Cardiac muscle cell (in vitro differentiated cells and primary cell): Measurements from ENCODE around the gene STXBP2. TPM values are rescaled to one million over a fixed set of nuclear protein-coding genes. Genes with fewer than 3 reads are reported as not detected.

Experiments used
- DNase-seq, 2 donors: peaks; one replicate each; pipeline versions ENCODE4 v3.0.0 to v3.0.0-alpha.2; 2010 to 2017; ENCODE audit warnings: low read depth in 1 of 2, low spot score in 1 of 2
- H3K27ac ChIP-seq: fragments of 200-600 bp; sonication (generic); 2 replicates; pipeline ENCODE4 v1.5.1; 2016
- H3K27me3 ChIP-seq: fragments of 200-600 bp; sonication (generic); 2 replicates; pipeline ENCODE4 v1.6.0; 2016; ENCODE audit warnings: control low read depth
- H3K36me3 ChIP-seq: fragments of 200-600 bp; sonication (generic); 2 replicates; pipeline ENCODE4 v1.5.1; 2016; ENCODE audit warnings: control low read depth
- H3K4me1 ChIP-seq: fragments of 200-600 bp; sonication (generic); 2 replicates; pipeline ENCODE4 v1.8.1; 2017; ENCODE audit warnings: low read depth, mild to moderate bottlenecking, mixed run types
- H3K4me3 ChIP-seq: fragments of 200-600 bp; sonication (generic); 2 replicates; pipeline ENCODE4 v1.5.1; 2016; ENCODE audit warnings: mild to moderate bottlenecking
- H3K9me3 ChIP-seq: fragments of 200-600 bp; sonication (generic); 2 replicates; pipeline ENCODE4 v1.5.1; 2017; ENCODE audit warnings: low read depth, mild to moderate bottlenecking, control low read depth
- polyA plus RNA-seq: library from polyadenylated mRNA; unstranded; fragments of >200 nt; fragmentation: Nextera tagmentation; extraction: Ambion mirVana; gene quantifications from 2 replicates; pipeline ENCODE4 v1.2.1, GENCODE V29; 2016
- total RNA-seq: library from RNA; depleted of rRNA; stranded (reverse); fragments of >200 nt; gene quantifications from 2 replicates; pipeline ENCODE4 v1.2.3, GENCODE V29; 2016
- TF ChIP-seq, protein P1 (sequence below): IDR thresholded peaks from 2 replicates; pipeline ENCODE4 v1.5.1; 2012; ENCODE audit warnings: low read depth, mild to moderate bottlenecking, low read length

The STXBP2 gene
- total and polyA plus RNA-seq, 2 experiments from 2014 or later, result 32.7 to 33.6 TPM

DNA sequence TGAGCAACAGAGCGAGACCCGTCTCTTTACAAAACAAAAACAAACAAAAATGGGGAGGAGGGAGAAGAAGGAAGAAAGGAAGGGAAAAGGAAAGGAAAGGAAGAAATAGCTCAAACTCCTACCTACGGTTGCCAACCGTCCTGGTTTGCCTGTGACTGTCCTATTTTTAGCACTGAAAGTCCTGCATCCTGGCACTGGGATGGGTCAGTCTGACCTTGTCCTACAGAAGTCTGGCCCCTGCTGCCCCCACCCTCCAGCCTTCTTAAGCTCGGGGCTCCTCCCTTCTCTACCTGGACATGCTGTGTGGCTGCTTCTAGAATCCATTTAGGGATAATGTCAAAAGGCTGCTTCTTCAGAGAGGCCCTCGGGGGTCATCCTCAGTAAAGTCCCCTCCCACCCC lies 1.2 kb upstream of the STXBP2 start:
- Histone ChIP-seq H3K9me3 (no peaks in the 10 kb centered on the region), H3K27ac (no peak overlapping the region), H3K27me3 (no peaks in the 10 kb centered on the region), H3K36me3 (no peaks in the 10 kb centered on the region), H3K4me1 (peaks cover 4% of the 10 kb centered on the region), H3K4me3 (no peak overlapping the region)
- TF ChIP-seq, protein P1, sequence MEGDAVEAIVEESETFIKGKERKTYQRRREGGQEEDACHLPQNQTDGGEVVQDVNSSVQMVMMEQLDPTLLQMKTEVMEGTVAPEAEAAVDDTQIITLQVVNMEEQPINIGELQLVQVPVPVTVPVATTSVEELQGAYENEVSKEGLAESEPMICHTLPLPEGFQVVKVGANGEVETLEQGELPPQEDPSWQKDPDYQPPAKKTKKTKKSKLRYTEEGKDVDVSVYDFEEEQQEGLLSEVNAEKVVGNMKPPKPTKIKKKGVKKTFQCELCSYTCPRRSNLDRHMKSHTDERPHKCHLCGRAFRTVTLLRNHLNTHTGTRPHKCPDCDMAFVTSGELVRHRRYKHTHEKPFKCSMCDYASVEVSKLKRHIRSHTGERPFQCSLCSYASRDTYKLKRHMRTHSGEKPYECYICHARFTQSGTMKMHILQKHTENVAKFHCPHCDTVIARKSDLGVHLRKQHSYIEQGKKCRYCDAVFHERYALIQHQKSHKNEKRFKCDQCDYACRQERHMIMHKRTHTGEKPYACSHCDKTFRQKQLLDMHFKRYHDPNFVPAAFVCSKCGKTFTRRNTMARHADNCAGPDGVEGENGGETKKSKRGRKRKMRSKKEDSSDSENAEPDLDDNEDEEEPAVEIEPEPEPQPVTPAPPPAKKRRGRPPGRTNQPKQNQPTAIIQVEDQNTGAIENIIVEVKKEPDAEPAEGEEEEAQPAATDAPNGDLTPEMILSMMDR, result no peak
- DNase-seq, result no peak

DNA sequence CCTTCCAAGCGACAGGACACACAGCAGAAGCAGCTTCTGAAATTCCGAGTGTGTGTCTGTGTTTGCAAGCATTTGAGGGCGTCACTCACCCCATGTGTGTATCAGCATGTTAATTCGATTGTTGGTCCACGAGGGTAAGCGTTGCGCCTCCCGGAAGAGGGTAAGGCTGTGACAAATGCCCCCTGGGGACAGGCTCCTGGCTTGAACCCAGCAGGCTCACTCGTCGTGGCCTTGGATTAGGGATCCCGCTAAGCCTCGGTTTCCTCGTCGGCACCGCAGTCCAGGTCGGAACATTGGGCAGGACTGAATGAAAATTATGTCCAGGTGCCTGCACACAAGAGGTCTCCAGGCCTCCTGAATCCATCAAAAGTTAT lies 606 bp upstream of the STXBP2 start:
- DNase-seq, result no peak
- Histone ChIP-seq H3K4me1 (peaks cover 4% of the 10 kb centered on the region), H3K36me3 (no peaks in the 10 kb centered on the region), H3K27me3 (no peaks in the 10 kb centered on the region), H3K9me3 (no peaks in the 10 kb centered on the region), H3K27ac (no peak overlapping the region), H3K4me3 (no peak overlapping the region)
- TF ChIP-seq, protein P1, result no peak

DNA sequence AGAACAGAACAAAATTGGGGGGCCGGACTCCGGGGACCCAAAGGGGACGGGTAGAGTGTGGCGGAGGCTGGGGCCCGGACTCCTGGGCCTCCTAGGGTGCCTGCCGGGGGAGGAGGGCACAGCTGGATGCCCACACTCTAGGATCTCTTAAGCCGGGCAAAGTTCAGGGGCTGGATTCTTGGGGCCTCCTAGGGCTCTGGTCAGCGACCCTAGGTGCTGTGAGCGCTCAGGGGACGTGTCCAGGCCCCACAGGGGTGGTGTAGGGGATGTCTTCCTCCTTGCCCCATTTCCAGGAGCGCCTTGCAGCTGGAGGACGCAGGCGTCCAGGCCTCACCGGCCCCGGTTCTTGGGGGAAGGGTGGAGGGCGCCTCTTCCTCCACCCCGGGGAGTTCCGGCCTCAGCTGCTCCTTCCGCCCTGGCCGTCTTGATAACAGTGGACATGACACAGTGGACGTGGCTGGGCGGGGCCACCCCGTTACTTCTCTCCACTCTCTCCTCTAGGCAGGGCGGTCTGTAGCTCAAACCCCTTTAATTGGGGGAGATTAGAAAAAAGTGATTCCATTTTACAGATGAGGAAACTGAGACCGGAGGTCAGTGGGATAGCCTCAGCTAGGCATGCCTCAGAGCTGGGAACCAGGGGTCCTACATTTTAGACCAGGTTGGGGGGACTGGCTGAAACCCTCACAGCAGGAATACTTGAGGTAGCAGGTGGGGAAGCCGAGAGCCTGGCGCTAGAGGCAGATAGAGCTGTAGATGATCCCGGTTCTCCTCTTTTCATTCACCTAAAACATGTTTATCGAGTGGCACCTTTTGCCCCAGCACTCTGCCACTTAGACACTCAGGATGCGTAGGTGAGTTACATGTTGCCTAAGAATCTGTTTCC lies 705 bp downstream of the STXBP2 start:
- no peak overlapping the region for H3K27ac ChIP-seq
- peak overlapping the region; percentile 29 for H3K4me3 ChIP-seq
- peaks cover 4% of the 10 kb centered on the region for H3K4me1 ChIP-seq
- no peaks in the 10 kb centered on the region for H3K27me3 ChIP-seq
- H3K36me3 ChIP-seq, result no peaks in the 10 kb centered on the region
- no peaks in the 10 kb centered on the region for H3K9me3 ChIP-seq
- TF ChIP-seq, protein P1, result no peak
- DNase-seq, result peak in 1 of 2 donors; percentile 57

GRCh38 chr19:7638802-7639465 lies 2.0 kb downstream of the STXBP2 start:
- H3K36me3 ChIP-seq, result no peaks in the 10 kb centered on the region
- TF ChIP-seq, protein P1, result no peak
- DNase-seq, result no peak
- no peaks in the 10 kb centered on the region for H3K9me3 ChIP-seq
- H3K4me1 ChIP-seq, result peaks cover 4% of the 10 kb centered on the region
- H3K27ac ChIP-seq, result no peak overlapping the region
- no peaks in the 10 kb centered on the region for H3K27me3 ChIP-seq
- no peak overlapping the region for H3K4me3 ChIP-seq

DNA sequence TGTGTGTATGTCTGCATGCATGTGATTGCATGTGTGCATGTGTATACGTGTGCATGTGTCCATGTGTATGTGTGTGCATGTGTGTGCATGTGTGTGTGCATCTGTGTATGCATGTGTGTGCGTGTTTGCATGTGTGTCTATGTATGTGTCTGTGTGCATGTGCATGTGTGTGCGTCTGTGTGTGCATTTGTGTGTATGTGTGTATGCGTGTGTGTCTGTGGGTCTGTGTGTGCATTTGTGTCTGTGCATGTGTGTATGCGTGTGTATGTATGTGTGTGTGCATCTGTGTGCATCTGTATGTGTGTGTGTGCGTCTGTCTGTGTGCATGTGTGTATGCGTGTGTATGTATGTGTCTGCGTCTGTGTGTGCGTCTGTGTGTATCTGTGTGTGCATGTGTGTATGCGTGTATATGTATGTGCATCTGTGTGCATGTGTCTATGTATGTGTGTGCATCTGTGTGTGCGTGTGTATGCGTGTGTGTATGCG lies 3.0 kb downstream of the STXBP2 start:
- Histone ChIP-seq H3K4me3 (no peak overlapping the region), H3K36me3 (no peaks in the 10 kb centered on the region), H3K27me3 (no peaks in the 10 kb centered on the region), H3K9me3 (no peaks in the 10 kb centered on the region), H3K4me1 (peaks cover 4% of the 10 kb centered on the region), H3K27ac (no peak overlapping the region)
- TF ChIP-seq, protein P1, result no peak
- no peak for DNase-seq
